ENCODE measurements around the gene UBE3B.

DNA sequence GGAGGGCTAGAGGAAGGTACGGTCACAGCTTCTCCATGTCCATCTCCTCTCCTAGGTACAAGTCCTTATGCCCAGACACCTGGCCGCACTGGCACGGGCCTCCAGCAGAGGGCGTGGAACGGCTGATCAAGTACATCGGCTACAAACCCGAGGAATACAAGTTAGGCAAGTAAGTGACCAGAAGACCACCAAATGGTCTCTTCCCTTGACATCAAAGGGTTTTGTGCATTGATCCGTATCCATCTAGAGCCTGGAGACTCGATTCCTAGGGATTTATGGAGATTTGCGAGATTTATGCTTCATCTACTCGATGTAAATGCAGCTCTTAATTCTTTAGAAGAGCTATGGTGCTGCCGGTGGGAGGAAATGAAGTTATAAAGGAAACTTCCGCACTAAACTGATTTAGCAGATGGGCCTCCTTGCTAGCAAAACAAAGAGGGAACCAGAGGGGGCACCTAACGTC is 44.6 kb upstream of the UBE3B start:
- peak; percentile 81 to 87 (median 82) for TF ChIP-seq CTCF (IDR thresholded peaks at IDR 0.05)
- TF ChIP-seq EP300 (IDR thresholded peaks at IDR 0.05; ENCODE audit: low read depth): no peak
